Skeletal muscle tissue (tissue), 4 donors: ENCODE measurements around the gene STX8. TPM values are rescaled to one million over a fixed set of nuclear protein-coding genes. Genes with fewer than 3 reads are reported as not detected.
"Not testable (repeated sequence)": the region's sequence is repeated elsewhere in the genome, so short reads cannot be mapped to it uniquely, and the experiment has no call there.

Experiments
- H3K27ac ChIP-seq: one replicate; pipeline ENCODE4 v1.7.0; 2013; ENCODE audit warnings: mild to moderate bottlenecking, low read depth, low read length, inconsistent platforms
- H3K27me3 ChIP-seq, 3 donors: one replicate each; pipeline ENCODE4 v1.7.0; 2013; ENCODE audit warnings: low read length in 3 of 3; ENCODE audit not compliant: control insufficient read depth in 3 of 3, insufficient read depth in 3 of 3
- H3K36me3 ChIP-seq, 3 donors: one replicate each; pipeline ENCODE4 v1.7.0; 2013; ENCODE audit warnings: low read length in 3 of 3; ENCODE audit not compliant: control insufficient read depth in 3 of 3, insufficient read depth in 3 of 3
- H3K4me1 ChIP-seq, 3 donors: one replicate each; pipeline ENCODE4 v1.7.0; 2013; ENCODE audit warnings: low read length in 3 of 3, mild to moderate bottlenecking in 3 of 3; ENCODE audit not compliant: control insufficient read depth in 3 of 3, insufficient read depth in 3 of 3
- H3K4me3 ChIP-seq, 3 donors: one replicate each; pipeline ENCODE4 v1.7.0; 2013; ENCODE audit warnings: low read length in 3 of 3
- H3K9ac ChIP-seq, 3 donors: one replicate each; pipeline ENCODE4 v1.7.0; 2013; ENCODE audit warnings: low read length in 3 of 3, mild to moderate bottlenecking in 3 of 3, moderate library complexity in 2 of 3, low read depth in 1 of 3
- H3K9me3 ChIP-seq, 3 donors: one replicate each; pipeline ENCODE4 v1.7.0; 2013; ENCODE audit warnings: low read length in 3 of 3; ENCODE audit not compliant: control insufficient read depth in 3 of 3
- total RNA-seq: library from RNA; depleted of rRNA; stranded (reverse); fragments of >200 nt; gene quantifications from one replicate; pipeline ENCODE4 v1.2.3, GENCODE V29; 2014
- donor health status: Osteomylitis.

Gene STX8
- total RNA-seq, 1 donor from 2014 or later, result 68.4 TPM

- Histone ChIP-seq H3K9ac (no peak overlapping the region), H3K4me1 (peaks cover 7 to 12% (median 10%) of the 10 kb centered on the region in 3 donors), H3K9me3 (no peaks in the 10 kb centered on the region), H3K4me3 (no peak overlapping the region), H3K27ac (no peak overlapping the region), H3K27me3 (no peaks in the 10 kb centered on the region), H3K36me3 (no peaks in the 10 kb centered on the region)
Observed at GRCh38 chr17:9269350-9270035, 306.1 kb downstream of the STX8 start.

- Histone ChIP-seq H3K9me3 (no peaks in the 10 kb centered on the region), H3K9ac (no peak overlapping the region), H3K27ac (no peak overlapping the region), H3K27me3 (no peaks in the 10 kb centered on the region), H3K4me1 (peaks cover 7 to 12% (median 10%) of the 10 kb centered on the region in 3 donors), H3K4me3 (no peak overlapping the region), H3K36me3 (no peaks in the 10 kb centered on the region)
Observed at GRCh38 chr17:9268546-9268945, 307.1 kb downstream of the STX8 start.

DNA sequence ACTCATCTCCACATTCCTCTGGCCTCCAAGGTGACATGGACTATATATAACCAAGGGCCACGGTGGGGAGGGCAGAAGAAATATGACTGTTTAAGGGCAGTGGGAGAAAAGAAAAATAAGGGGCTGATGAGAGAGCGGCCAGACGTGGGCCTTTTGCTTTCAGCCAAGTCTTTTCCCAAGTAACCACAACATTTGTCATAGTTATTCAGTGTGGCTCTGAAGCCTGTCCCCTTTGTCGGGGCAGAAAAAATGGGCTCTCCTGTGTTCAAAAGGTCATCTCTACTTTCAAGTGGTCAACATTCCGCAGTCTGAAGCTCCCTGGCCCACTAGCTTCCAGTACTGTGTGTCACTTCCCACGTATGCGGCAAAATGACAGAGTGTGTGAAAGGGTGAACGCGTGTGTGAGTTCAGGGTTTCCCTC is 308.9 kb downstream of the STX8 start:
- Histone ChIP-seq H3K9me3 (no peaks in the 10 kb centered on the region), H3K9ac (no peak overlapping the region), H3K4me1 (peaks cover 5 to 15% (median 10%) of the 10 kb centered on the region in 3 donors), H3K27ac (no peak overlapping the region), H3K4me3 (no peak overlapping the region), H3K27me3 (no peaks in the 10 kb centered on the region), H3K36me3 (no peaks in the 10 kb centered on the region)

GRCh38 chr17:9266031-9266680 is 309.5 kb downstream of the STX8 start:
- no peaks in the 10 kb centered on the region for H3K27me3 ChIP-seq
- no peaks in the 10 kb centered on the region for H3K36me3 ChIP-seq
- no peak overlapping the region for H3K4me3 ChIP-seq
- peak overlapping the region in 2 of 3 donors; percentile 17 to 18 for H3K9ac ChIP-seq
- H3K4me1 ChIP-seq, result peaks cover 5 to 18% (median 10%) of the 10 kb centered on the region in 3 donors
- no peak overlapping the region for H3K27ac ChIP-seq
- no peaks in the 10 kb centered on the region for H3K9me3 ChIP-seq

GRCh38 chr17:9261081-9262012 is 314.3 kb downstream of the STX8 start:
- Histone ChIP-seq H3K27me3 (no peaks in the 10 kb centered on the region), H3K4me1 (peaks cover 11 to 19% (median 17%) of the 10 kb centered on the region in 3 donors), H3K4me3 (no peak overlapping the region), H3K9me3 (no peaks in the 10 kb centered on the region), H3K27ac (no peak overlapping the region), H3K36me3 (no peaks in the 10 kb centered on the region), H3K9ac (no peak overlapping the region)

GRCh38 chr17:9259419-9259818 is 316.2 kb downstream of the STX8 start:
- Histone ChIP-seq H3K4me1 (peaks cover 15 to 21% (median 19%) of the 10 kb centered on the region in 3 donors), H3K36me3 (no peaks in the 10 kb centered on the region), H3K27me3 (no peaks in the 10 kb centered on the region), H3K9ac (no peak overlapping the region), H3K27ac (peak overlapping the region; percentile 48), H3K9me3 (no peaks in the 10 kb centered on the region), H3K4me3 (no peak overlapping the region)

DNA sequence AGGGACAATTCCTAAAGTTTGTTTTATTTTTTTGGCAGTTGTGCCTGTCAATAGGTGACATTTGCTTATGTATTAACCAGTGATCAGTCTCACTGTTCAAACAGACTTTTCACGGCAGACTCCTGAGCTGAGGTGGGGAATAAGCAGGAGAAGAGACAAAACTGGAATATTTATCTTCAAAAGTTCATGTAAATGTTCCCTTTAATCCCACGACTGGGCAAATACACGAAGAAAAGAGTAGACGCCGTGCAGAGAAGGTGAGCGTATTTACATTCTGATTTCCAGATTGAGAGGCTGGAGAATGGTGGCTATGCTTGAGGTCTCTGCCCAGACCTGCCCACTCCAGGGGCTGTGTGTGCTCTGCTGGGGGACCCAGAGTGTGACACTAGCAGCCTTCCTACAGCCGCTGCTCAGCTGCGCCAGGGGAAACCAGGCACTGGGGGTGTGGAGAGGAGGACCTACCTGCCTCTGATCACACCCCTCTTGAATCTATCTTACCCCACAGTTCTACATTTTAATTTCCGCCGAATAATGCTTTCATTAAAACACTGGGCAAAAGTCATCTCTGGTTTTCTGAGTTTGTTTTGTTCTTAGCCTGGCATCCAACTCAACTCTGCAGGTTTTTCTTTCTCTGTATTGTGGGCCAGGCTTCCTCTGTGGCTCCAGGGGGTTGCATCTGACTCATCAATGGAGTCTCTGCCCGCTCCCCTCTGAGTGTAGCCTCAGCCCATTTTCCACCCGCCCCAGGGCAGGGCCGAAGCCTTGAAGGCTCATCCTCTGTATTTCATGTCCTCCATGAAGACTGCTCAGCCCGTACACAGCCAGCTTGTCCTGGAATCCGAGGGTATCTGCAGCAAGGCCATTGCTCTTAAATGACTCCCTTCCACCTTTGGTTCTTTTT is 317.3 kb downstream of the STX8 start:
- no peaks in the 10 kb centered on the region for H3K9me3 ChIP-seq
- peaks cover 15 to 21% (median 19%) of the 10 kb centered on the region in 3 donors for H3K4me1 ChIP-seq
- H3K27me3 ChIP-seq, result no peaks in the 10 kb centered on the region
- no peaks in the 10 kb centered on the region for H3K36me3 ChIP-seq
- H3K9ac ChIP-seq, result no peak overlapping the region
- H3K4me3 ChIP-seq, result no peak overlapping the region
- peak overlapping the region; percentile 48 for H3K27ac ChIP-seq

DNA sequence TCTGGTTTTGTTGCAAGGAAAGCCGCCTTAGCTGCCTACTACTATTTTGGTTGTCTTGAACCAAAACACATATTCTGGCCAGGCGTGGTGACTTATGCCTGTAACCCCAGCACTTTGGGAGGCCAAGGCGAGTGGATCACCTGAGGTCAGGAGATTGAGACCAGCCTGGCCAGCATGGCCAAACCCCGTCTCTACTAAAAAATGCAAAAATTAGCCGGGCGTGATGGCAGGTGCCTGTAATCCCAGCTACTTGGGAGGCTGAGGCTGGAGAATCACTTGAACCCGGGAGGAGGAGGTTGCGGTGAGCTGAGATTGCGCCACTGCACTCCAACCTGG is 318.0 kb downstream of the STX8 start:
- H3K9ac ChIP-seq, H3K36me3 ChIP-seq, H3K27me3 ChIP-seq, H3K27ac ChIP-seq, H3K4me3 ChIP-seq, H3K9me3 ChIP-seq: not testable (repeated sequence)
- peaks cover 15 to 21% (median 19%) of the 10 kb centered on the region in 3 donors for H3K4me1 ChIP-seq
